Measurements from ENCODE around the gene SLMAP. TPM values are rescaled to one million over a fixed set of nuclear protein-coding genes. Genes with fewer than 3 reads are reported as not detected.

Gene SLMAP
- total and polyA plus RNA-seq, 2 of the 13 experiments (the other 11 are each of a cell fraction or from before 2014, with no cell fraction given), result 24.0 to 48.3 TPM

GRCh38 chr3:57974796-57975388 is 218.8 kb downstream of the SLMAP start (continued):
- no peak for TF ChIP-seq ZNF407 (CRISPR knock-in tag; IDR thresholded peaks at IDR 0.05; ENCODE audit: not compliant biosample characterization)
- TF ChIP-seq NR2F1 (CRISPR knock-in tag; IDR thresholded peaks at IDR 0.05), result peak; percentile 79
- no peak for TF ChIP-seq SPEN (CRISPR knock-in tag; IDR thresholded peaks at IDR 0.05; ENCODE audit: low read depth)
- no peak; the same call in 1 of the 2 replicates for TF ChIP-seq KMT2B (CRISPR knock-in tag; IDR thresholded peaks at IDR 0.05)
- no peak for TF ChIP-seq PHB2 (IDR thresholded peaks at IDR 0.05; ENCODE audit: partially characterized antibody)
- TF ChIP-seq ZFP37 (CRISPR knock-in tag; IDR thresholded peaks at IDR 0.05; ENCODE audit: borderline replicate concordance), result no peak
- no peak for TF ChIP-seq ZBTB4 (CRISPR knock-in tag; IDR thresholded peaks at IDR 0.05; ENCODE audit: borderline replicate concordance)
- no peak for TF ChIP-seq ZNF276 (CRISPR knock-in tag; IDR thresholded peaks at IDR 0.05; ENCODE audit: low read depth)
- no peak for TF ChIP-seq ZNF510 (CRISPR knock-in tag; IDR thresholded peaks at IDR 0.05; ENCODE audit: low read depth)
- no peak for TF ChIP-seq ZNF383 (CRISPR knock-in tag; IDR thresholded peaks at IDR 0.05; ENCODE audit: borderline replicate concordance)
- no peak for TF ChIP-seq LCORL (IDR thresholded peaks at IDR 0.05)
- peak; percentile 53; the same call in 1 of the 2 replicates for TF ChIP-seq LCORL (CRISPR knock-in tag; IDR thresholded peaks at IDR 0.05)
- no peak; the same call in 1 of the 2 replicates for TF ChIP-seq HNF1B (CRISPR knock-in tag; IDR thresholded peaks at IDR 0.05)
